Endothelial cell of umbilical vein (primary cell): ENCODE data around the gene BDH1. TPM values are rescaled to one million over a fixed set of nuclear protein-coding genes. Genes with fewer than 3 reads are reported as not detected.

ENCODE experiments used
- BruUV-seq: library from RNA; stranded (reverse); fragments of 400-500 nt; replicated peaks from 2 replicates; lab custom pipeline; 2021; lab: Mats Ljungman, UMichigan
- CTCF ChIA-PET: fragments of 300-600, 350-600 bp; sonication (Branson Sonifier 250); formaldehyde crosslinking; loops from one replicate; lab custom pipeline; 2021; ENCODE audit warnings: antibody characterized with exemption, inconsistent platforms; lab: Charles Lee
- POLR2A ChIA-PET: fragments of 300-600, 350-600 bp; sonication (Branson Sonifier 250); formaldehyde crosslinking; loops from one replicate; lab custom pipeline; 2021; ENCODE audit warnings: antibody characterized with exemption, inconsistent platforms; lab: Charles Lee
- DNase-seq: peaks from one replicate; pipeline ENCODE4 v3.0.0-alpha.2; 2011; ENCODE audit warnings: low read depth, low spot score
- FAIRE-seq: peaks from 2 replicates; lab custom pipeline; 2011; peaks lifted over from hg19 to GRCh38; lab: Jason Lieb, UNC
- H2AFZ ChIP-seq: 2 replicates; pipeline ENCODE4 v1.6.0; 2012; ENCODE audit warnings: low read depth, low read length, control low read depth, inconsistent platforms
- H3K27ac ChIP-seq: 2 replicates; pipeline ENCODE4 v1.5.1; 2011; ENCODE audit warnings: low read depth, mild to moderate bottlenecking, control low read depth, low read length, moderate library complexity; ENCODE audit not compliant: insufficient read depth
- H3K27me3 ChIP-seq, 2 experiments: 2 replicates each; pipeline versions ENCODE4 v1.6.0 to v1.6.1; 2011; ENCODE audit warnings: low read length in 2 of 2, mixed read lengths in 1 of 2; ENCODE audit not compliant: control insufficient read depth in 2 of 2, insufficient read depth in 2 of 2
- H3K36me3 ChIP-seq, 2 experiments: 2 replicates in 1 of 2; 3 replicates in 1 of 2; pipeline ENCODE4 v1.5.1; 2011; ENCODE audit warnings: low read length in 2 of 2, mild to moderate bottlenecking in 1 of 2, moderate library complexity in 1 of 2; ENCODE audit not compliant: control insufficient read depth in 2 of 2, insufficient read depth in 2 of 2; ENCODE audit errors: extremely low read depth in 1 of 2
- H3K4me1 ChIP-seq: 3 replicates; pipeline ENCODE4 v1.5.1; 2011; ENCODE audit warnings: mild to moderate bottlenecking, low read length; ENCODE audit not compliant: control insufficient read depth, insufficient read depth; ENCODE audit errors: extremely low read depth
- H3K4me2 ChIP-seq: 2 replicates; pipeline ENCODE4 v1.6.1; 2011; ENCODE audit warnings: low read length, control low read depth, mixed read lengths; ENCODE audit not compliant: insufficient read depth
- H3K4me3 ChIP-seq, 3 experiments: fragments of 200-600 bp in 1 of 3; sonication (generic), shearing (Covaris generic) in 1 of 3; replicated peaks in 1 of 3; 2 replicates each; pipeline ENCODE4 v1.5.1; 2011 to 2016; ENCODE audit warnings: control low read depth in 3 of 3, low read length in 3 of 3, mild to moderate bottlenecking in 2 of 3, inconsistent platforms in 1 of 3, low read depth in 1 of 3, moderate library complexity in 1 of 3; ENCODE audit not compliant: insufficient read depth in 1 of 3
- H3K79me2 ChIP-seq: 2 replicates; pipeline ENCODE4 v1.6.0; 2012; ENCODE audit warnings: low read length, inconsistent platforms; ENCODE audit not compliant: control insufficient read depth, insufficient read depth
- H3K9ac ChIP-seq: replicated peaks from 2 replicates; pipeline ENCODE3; 2011; ENCODE audit warnings: low read length, control low read depth; ENCODE audit not compliant: insufficient read depth; ENCODE audit errors: extremely low read depth
- H3K9me1 ChIP-seq: replicated peaks from 3 replicates; pipeline ENCODE4 v1.6.0; 2011; ENCODE audit warnings: mild to moderate bottlenecking, low read length; ENCODE audit not compliant: control insufficient read depth, insufficient read depth; ENCODE audit errors: extremely low read depth
- H3K9me3 ChIP-seq: replicated peaks from 2 replicates; pipeline ENCODE4 v1.5.1; 2012; ENCODE audit warnings: low read length, inconsistent platforms; ENCODE audit not compliant: control insufficient read depth, insufficient read depth
- H4K20me1 ChIP-seq: replicated peaks from 2 replicates; pipeline ENCODE3; 2011; ENCODE audit warnings: mild to moderate bottlenecking, low read length; ENCODE audit not compliant: control insufficient read depth, insufficient read depth; ENCODE audit errors: extremely low read depth
- EZH2 ChIP-seq: IDR thresholded peaks from 2 replicates; pipeline ENCODE4 v1.6.1; 2012; ENCODE audit warnings: borderline replicate concordance, low read depth, mild to moderate bottlenecking, moderate library complexity, low read length, inconsistent platforms; ENCODE audit not compliant: severe bottlenecking
- FOS ChIP-seq: IDR thresholded peaks from 2 replicates; pipeline ENCODE4 v1.6.1; 2011; ENCODE audit warnings: mild to moderate bottlenecking, low read length, moderate library complexity, borderline replicate concordance; ENCODE audit not compliant: insufficient read depth
- GATA2 ChIP-seq: IDR thresholded peaks from 2 replicates; pipeline ENCODE4 v1.7.0; 2011; ENCODE audit warnings: low read depth, mild to moderate bottlenecking, moderate library complexity, mixed read lengths, low read length; ENCODE audit not compliant: insufficient read length, insufficient read depth
- JUN ChIP-seq: IDR thresholded peaks from 2 replicates; pipeline ENCODE4 v1.6.1; 2011; ENCODE audit warnings: borderline replicate concordance, low read depth; ENCODE audit not compliant: insufficient read length, insufficient read depth
- MYC ChIP-seq: IDR thresholded peaks from one replicate; pipeline ENCODE4 v1.6.1; 2011; ENCODE audit warnings: mild to moderate bottlenecking, low read depth, low read length
- POLR2A ChIP-seq: IDR thresholded peaks from 2 replicates; pipeline ENCODE4 v1.6.1; 2012; ENCODE audit warnings: low read depth, mild to moderate bottlenecking, control low read depth, low read length
- POLR2AphosphoS5 ChIP-seq: IDR thresholded peaks from 2 replicates; pipeline ENCODE4 v1.6.1; 2012; ENCODE audit warnings: low read depth, mild to moderate bottlenecking, control low read depth, low read length, moderate library complexity; ENCODE audit not compliant: insufficient read depth
- dilution Hi-C: fragments of 300-500 bp; cut with MboI; formaldehyde crosslinking; loops from one replicate; pipeline ENCODE4 v1.15.0; 2019; ENCODE audit warnings: low sequenced_read_pairs; ENCODE audit not compliant: extremely low pct_ligation_motif_present
- intact Hi-C: fragments of 100-400 bp; cut with micrococcal nuclease; formaldehyde crosslinking; loops from one replicate; pipeline ENCODE4 v1.10.0; 2022
- polyA plus RNA-seq, 4 experiments: library from polyadenylated mRNA; depleted of rRNA in 3 of 4; stranded (reverse) in 3 of 4; unstranded in 1 of 4; fragments of >200 nt; gene quantifications; 2 replicates each; pipeline versions ENCODE4 v1.2.1 to v1.2.3, GENCODE V29; 2011 to 2012; ENCODE audit warnings: missing spikeins in 1 of 4
- total RNA-seq: library from RNA; stranded (reverse); gene quantifications from 2 replicates; pipeline ENCODE4 v1.2.3, GENCODE V29; 2021
- TF ChIP-seq, protein P1 (sequence below): IDR thresholded peaks from 2 replicates; pipeline ENCODE4 v1.6.1; 2011; ENCODE audit not compliant: insufficient read depth, insufficient read length
- TF ChIP-seq, protein P2 (sequence below), 2 donors: IDR thresholded peaks; 1 replicate in 1 of 2; 2 replicates in 1 of 2; pipeline ENCODE4 v1.5.1; 2011; ENCODE audit warnings: low read length in 2 of 2, mild to moderate bottlenecking in 2 of 2, moderate library complexity in 2 of 2, control low read depth in 1 of 2, inconsistent platforms in 1 of 2, low read depth in 1 of 2; ENCODE audit not compliant: insufficient read depth in 1 of 2; ENCODE audit errors: extremely low read depth in 1 of 2

Gene BDH1
- total and polyA plus RNA-seq, 2 donors (not counting 3 experiments of a cell fraction or from before 2014, with no cell fraction given): 6.9 to 12.2 TPM

DNA sequence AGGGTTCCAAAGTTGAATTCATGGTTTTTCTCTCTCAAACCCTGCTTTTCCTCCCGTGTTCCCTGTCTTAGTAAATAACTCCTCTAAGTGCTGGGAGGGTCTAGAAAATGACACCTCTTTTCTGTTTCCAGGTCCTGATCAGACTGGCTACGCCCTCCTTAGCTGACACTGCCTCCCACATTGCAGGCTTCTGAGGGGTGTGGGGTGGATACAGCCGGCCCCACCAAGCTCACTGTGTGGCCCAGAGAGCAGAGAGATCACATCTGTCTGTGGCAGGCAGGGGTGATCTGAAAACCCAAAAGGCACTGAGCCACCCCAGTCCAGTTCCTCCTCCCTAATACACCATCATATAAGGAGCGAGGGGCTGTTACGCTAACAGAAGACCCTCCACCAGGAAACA is 62.7 kb downstream of the BDH1 start:
- Histone ChIP-seq H4K20me1 (no peaks in the 10 kb centered on the region), H3K27ac (no peak overlapping the region), H3K79me2 (no peaks in the 10 kb centered on the region), H3K4me1 (peaks cover 29% of the 10 kb centered on the region), H3K9ac (no peak overlapping the region), H3K9me3 (no peaks in the 10 kb centered on the region), H3K27me3 (no peaks in the 10 kb centered on the region), H3K36me3 (no peaks in the 10 kb centered on the region), H3K4me3 (no peak overlapping the region), H2AFZ (no peak overlapping the region), H3K4me2 (no peak overlapping the region), H3K9me1 (no peaks in the 10 kb centered on the region)
- no TSS peak for BruUV-seq
- intact Hi-C loops: no loop called here
- FAIRE-seq: no peak
- DNase-seq: no peak
- ChIA-PET POLR2A (no interaction called here), CTCF (no interaction called here)
- TF ChIP-seq JUN (no peak), POLR2AphosphoS5 (no peak), EZH2 (no peak), POLR2A (no peak), GATA2 (no peak), FOS (no peak), MYC (no peak)
- TF ChIP-seq, protein P1, sequence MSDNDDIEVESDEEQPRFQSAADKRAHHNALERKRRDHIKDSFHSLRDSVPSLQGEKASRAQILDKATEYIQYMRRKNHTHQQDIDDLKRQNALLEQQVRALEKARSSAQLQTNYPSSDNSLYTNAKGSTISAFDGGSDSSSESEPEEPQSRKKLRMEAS: no peak
- TF ChIP-seq, protein P2, sequence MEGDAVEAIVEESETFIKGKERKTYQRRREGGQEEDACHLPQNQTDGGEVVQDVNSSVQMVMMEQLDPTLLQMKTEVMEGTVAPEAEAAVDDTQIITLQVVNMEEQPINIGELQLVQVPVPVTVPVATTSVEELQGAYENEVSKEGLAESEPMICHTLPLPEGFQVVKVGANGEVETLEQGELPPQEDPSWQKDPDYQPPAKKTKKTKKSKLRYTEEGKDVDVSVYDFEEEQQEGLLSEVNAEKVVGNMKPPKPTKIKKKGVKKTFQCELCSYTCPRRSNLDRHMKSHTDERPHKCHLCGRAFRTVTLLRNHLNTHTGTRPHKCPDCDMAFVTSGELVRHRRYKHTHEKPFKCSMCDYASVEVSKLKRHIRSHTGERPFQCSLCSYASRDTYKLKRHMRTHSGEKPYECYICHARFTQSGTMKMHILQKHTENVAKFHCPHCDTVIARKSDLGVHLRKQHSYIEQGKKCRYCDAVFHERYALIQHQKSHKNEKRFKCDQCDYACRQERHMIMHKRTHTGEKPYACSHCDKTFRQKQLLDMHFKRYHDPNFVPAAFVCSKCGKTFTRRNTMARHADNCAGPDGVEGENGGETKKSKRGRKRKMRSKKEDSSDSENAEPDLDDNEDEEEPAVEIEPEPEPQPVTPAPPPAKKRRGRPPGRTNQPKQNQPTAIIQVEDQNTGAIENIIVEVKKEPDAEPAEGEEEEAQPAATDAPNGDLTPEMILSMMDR (IDR thresholded peaks at IDR 0.05; ENCODE audit: extremely low read depth in 1 of 2, insufficient read depth in 1 of 2, low read depth in 1 of 2, low read length in 2 of 2): no peak
- dilution Hi-C loops: no loop called here
